ENCODE data around the gene TUBB2B. TPM values are rescaled to one million over a fixed set of nuclear protein-coding genes. Genes with fewer than 3 reads are reported as not detected.

TUBB2B gene
- total RNA-seq, 2 experiments from 2014 or later: 0.27 TPM; not detected in 1

- H3K4me2 ChIP-seq (ENCODE audit: low read length): no peak overlapping the region
- ChIA-PET POLR2A (interaction anchor here (1.3 kb wide), 1 partner anchor 10 kb away, joined by 3 read pairs; no protein-coding TSS in a partner anchor), CTCF (ENCODE audit: unreplicated experiment) (interaction anchor here (1.4 kb wide), 1 partner anchor 129 kb away, joined by 3 read pairs; no protein-coding TSS in a partner anchor)
- TF ChIP-seq CTCF (conservative IDR thresholded peaks at IDR 0.05; ENCODE audit: low read length): no peak
- no peak for TF ChIP-seq EZH2phosphoT487 (IDR thresholded peaks at IDR 0.05; ENCODE audit: borderline replicate concordance, low read depth, low read length)
- H3K9me2 ChIP-seq (ENCODE audit: insufficient read depth, low read length): no peaks in the 10 kb centered on the region
- H3K4me3 ChIP-seq (ENCODE audit: low read depth, low read length, poor library complexity, severe bottlenecking): no peak overlapping the region
- H3K79me2 ChIP-seq (ENCODE audit: insufficient read depth, low read depth, low read length): no peaks in the 10 kb centered on the region
- no peaks in the 10 kb centered on the region for H3K36me3 ChIP-seq (ENCODE audit: insufficient read depth, low read length)
- no peaks in the 10 kb centered on the region for H4K20me1 ChIP-seq (ENCODE audit: insufficient read depth, low read length)
- intact Hi-C loops (cut with micrococcal nuclease; ENCODE audit: unreplicated experiment): loop anchor here (2.0 kb wide), 1 partner anchor 97 kb away; no protein-coding TSS in a partner anchor
- DNase-seq (ENCODE audit: low spot score): no peak
- no peak overlapping the region for H3K27ac ChIP-seq (ENCODE audit: low read depth, low read length, poor library complexity, severe bottlenecking)
- no peaks in the 10 kb centered on the region for H3K4me1 ChIP-seq (ENCODE audit: insufficient read depth, low read length, poor library complexity, severe bottlenecking)
- no TSS peak for BruUV-seq (replicated peaks)
- H2AFZ ChIP-seq (ENCODE audit: low read length): no peak overlapping the region
- H3K9me3 ChIP-seq (ENCODE audit: low read length): no peaks in the 10 kb centered on the region
Measured at GRCh38 chr6:3250231-3250675, 22.8 kb upstream of the TUBB2B start.

GRCh38 chr6:3249821-3250220 lies 22.4 kb upstream of the TUBB2B start:
- intact Hi-C loops (cut with micrococcal nuclease; ENCODE audit: unreplicated experiment): loop anchor here (2.0 kb wide), 1 partner anchor 97 kb away; no protein-coding TSS in a partner anchor
- no peaks in the 10 kb centered on the region for H3K79me2 ChIP-seq (ENCODE audit: insufficient read depth, low read depth, low read length)
- H3K9me3 ChIP-seq (ENCODE audit: low read length): no peaks in the 10 kb centered on the region
- ChIA-PET CTCF (ENCODE audit: unreplicated experiment) (no interaction called here), POLR2A (interaction anchor here (1.3 kb wide), 1 partner anchor 10 kb away, joined by 3 read pairs; no protein-coding TSS in a partner anchor)
- no peaks in the 10 kb centered on the region for H3K36me3 ChIP-seq (ENCODE audit: insufficient read depth, low read length)
- no peaks in the 10 kb centered on the region for H3K9me2 ChIP-seq (ENCODE audit: insufficient read depth, low read length)
- no peak overlapping the region for H3K4me2 ChIP-seq (ENCODE audit: low read length)
- no peak for DNase-seq (ENCODE audit: low spot score)
- no peak overlapping the region for H2AFZ ChIP-seq (ENCODE audit: low read length)
- no peak overlapping the region for H3K27ac ChIP-seq (ENCODE audit: low read depth, low read length, poor library complexity, severe bottlenecking)
- no peak overlapping the region for H3K4me3 ChIP-seq (ENCODE audit: low read depth, low read length, poor library complexity, severe bottlenecking)
- no TSS peak for BruUV-seq (replicated peaks)
- H4K20me1 ChIP-seq (ENCODE audit: insufficient read depth, low read length): no peaks in the 10 kb centered on the region
- no peaks in the 10 kb centered on the region for H3K4me1 ChIP-seq (ENCODE audit: insufficient read depth, low read length, poor library complexity, severe bottlenecking)
- TF ChIP-seq CTCF (conservative IDR thresholded peaks at IDR 0.05; ENCODE audit: low read length): no peak
- no peak for TF ChIP-seq EZH2phosphoT487 (IDR thresholded peaks at IDR 0.05; ENCODE audit: borderline replicate concordance, low read depth, low read length)

All from OCI-LY7 (cell line).